SK-N-MC (cell line): ENCODE measurements around the gene ASCL1.

Source experiments
- DNase-seq: peaks from one replicate; pipeline ENCODE4 v3.0.0-alpha.2; 2011; ENCODE audit warnings: low read depth, low spot score
- H3K27ac ChIP-seq: fragments of 200-600 bp; sonication (generic); 2 replicates; pipeline ENCODE4 v1.5.1; 2016; ENCODE audit warnings: mixed run types
- H3K36me3 ChIP-seq: fragments of 200-600 bp; sonication (generic); 2 replicates; pipeline ENCODE4 v1.6.1; 2017; ENCODE audit warnings: antibody characterized with exemption, low read length, mixed read lengths; ENCODE audit not compliant: insufficient read depth
- H3K4me3 ChIP-seq: fragments of 200-600 bp; sonication (generic); 2 replicates; pipeline ENCODE4 v1.5.1; 2016
- H3K9ac ChIP-seq: fragments of 200-600 bp; sonication (generic); 2 replicates; pipeline ENCODE4 v1.8.0; 2017; ENCODE audit warnings: mixed run types, mixed read lengths; ENCODE audit not compliant: insufficient read length
- H3K9me3 ChIP-seq: fragments of 200-600 bp; sonication (generic); 2 replicates; pipeline ENCODE4 v1.6.1; 2017; ENCODE audit warnings: low read depth, mild to moderate bottlenecking, antibody characterized with exemption, low read length, moderate library complexity, mixed read lengths
- EZH2 ChIP-seq: fragments of 200-600 bp; sonication (generic); IDR thresholded peaks from one replicate; pipeline ENCODE4 v1.6.1; 2017; ENCODE audit warnings: antibody characterized with exemption
- FOXP2 ChIP-seq: optimal IDR thresholded peaks from 2 replicates; pipeline ENCODE3; 2011; ENCODE audit warnings: mild to moderate bottlenecking, moderate library complexity; ENCODE audit not compliant: insufficient read depth; ENCODE audit errors: extremely low read length, control extremely low read depth
- POLR2AphosphoS5 ChIP-seq: IDR thresholded peaks from 2 replicates; pipeline ENCODE4 v1.6.1; 2012; ENCODE audit warnings: mild to moderate bottlenecking, low read depth, low read length, borderline replicate concordance

ASCL1 gene

GRCh38 chr12:102980350-102980749, 22.9 kb downstream of the ASCL1 start:
- no peak for DNase-seq
- Histone ChIP-seq H3K4me3 (no peak overlapping the region), H3K36me3 (no peaks in the 10 kb centered on the region), H3K9ac (no peak overlapping the region), H3K9me3 (no peaks in the 10 kb centered on the region), H3K27ac (no peak overlapping the region)
- no peak for TF ChIP-seq EZH2
- TF ChIP-seq FOXP2: no peak
- no peak for TF ChIP-seq POLR2AphosphoS5

GRCh38 chr12:102990419-102990818, 32.9 kb downstream of the ASCL1 start:
- no peak overlapping the region for H3K27ac ChIP-seq
- no peak overlapping the region for H3K4me3 ChIP-seq
- TF ChIP-seq FOXP2: no peak
- TF ChIP-seq EZH2: no peak
- no peak for TF ChIP-seq POLR2AphosphoS5
- no peaks in the 10 kb centered on the region for H3K36me3 ChIP-seq
- DNase-seq: no peak
- no peaks in the 10 kb centered on the region for H3K9me3 ChIP-seq
- H3K9ac ChIP-seq: no peak overlapping the region

- TF ChIP-seq EZH2: no peak
- TF ChIP-seq FOXP2: no peak
- TF ChIP-seq POLR2AphosphoS5: no peak
- no peaks in the 10 kb centered on the region for H3K9me3 ChIP-seq
- no peak overlapping the region for H3K9ac ChIP-seq
- H3K4me3 ChIP-seq: no peak overlapping the region
- H3K36me3 ChIP-seq: no peaks in the 10 kb centered on the region
- no peak for DNase-seq
- H3K27ac ChIP-seq: no peak overlapping the region
Observed at GRCh38 chr12:102992297-102992696, 34.8 kb downstream of the ASCL1 start.

- H3K36me3 ChIP-seq: no peaks in the 10 kb centered on the region
- H3K4me3 ChIP-seq: no peak overlapping the region
- H3K27ac ChIP-seq: no peak overlapping the region
- no peak for DNase-seq
- no peaks in the 10 kb centered on the region for H3K9me3 ChIP-seq
- TF ChIP-seq FOXP2: no peak
- no peak for TF ChIP-seq POLR2AphosphoS5
- no peak overlapping the region for H3K9ac ChIP-seq
Observed at GRCh38 chr12:102992720-102993119, 35.2 kb downstream of the ASCL1 start.

GRCh38 chr12:102993537-102993936, 36.1 kb downstream of the ASCL1 start:
- no peak for DNase-seq
- no peak overlapping the region for H3K9ac ChIP-seq
- H3K9me3 ChIP-seq: no peaks in the 10 kb centered on the region
- no peak overlapping the region for H3K4me3 ChIP-seq
- H3K27ac ChIP-seq: no peak overlapping the region
- H3K36me3 ChIP-seq: no peaks in the 10 kb centered on the region
- TF ChIP-seq POLR2AphosphoS5 (no peak), FOXP2 (no peak), EZH2 (no peak)

- no peak overlapping the region for H3K4me3 ChIP-seq
- no peak for TF ChIP-seq FOXP2
- no peak for DNase-seq
- H3K9ac ChIP-seq: no peak overlapping the region
- no peaks in the 10 kb centered on the region for H3K9me3 ChIP-seq
- no peak overlapping the region for H3K27ac ChIP-seq
- H3K36me3 ChIP-seq: no peaks in the 10 kb centered on the region
Observed at GRCh38 chr12:102995372-102995771, 37.9 kb downstream of the ASCL1 start.
